Endothelial cell of umbilical vein (primary cell): ENCODE measurements around the gene FAM83F. TPM values are rescaled to one million over a fixed set of nuclear protein-coding genes. Genes with fewer than 3 reads are reported as not detected.

Experiments used
- BruUV-seq: library from RNA; stranded (reverse); fragments of 400-500 nt; replicated peaks from 2 replicates; lab custom pipeline; 2021; lab: Mats Ljungman, UMichigan
- CTCF ChIA-PET: fragments of 300-600, 350-600 bp; sonication (Branson Sonifier 250); formaldehyde crosslinking; loops from one replicate; lab custom pipeline; 2021; ENCODE audit warnings: antibody characterized with exemption, inconsistent platforms; lab: Charles Lee
- POLR2A ChIA-PET: fragments of 300-600, 350-600 bp; sonication (Branson Sonifier 250); formaldehyde crosslinking; loops from one replicate; lab custom pipeline; 2021; ENCODE audit warnings: antibody characterized with exemption, inconsistent platforms; lab: Charles Lee
- DNase-seq: peaks from one replicate; pipeline ENCODE4 v3.0.0-alpha.2; 2011; ENCODE audit warnings: low read depth, low spot score
- FAIRE-seq: peaks from 2 replicates; lab custom pipeline; 2011; peaks lifted over from hg19 to GRCh38; lab: Jason Lieb, UNC
- H2AFZ ChIP-seq: 2 replicates; pipeline ENCODE4 v1.6.0; 2012; ENCODE audit warnings: low read depth, low read length, control low read depth, inconsistent platforms
- H3K27ac ChIP-seq: 2 replicates; pipeline ENCODE4 v1.5.1; 2011; ENCODE audit warnings: low read depth, mild to moderate bottlenecking, control low read depth, low read length, moderate library complexity; ENCODE audit not compliant: insufficient read depth
- H3K27me3 ChIP-seq, 2 experiments: 2 replicates each; pipeline versions ENCODE4 v1.6.0 to v1.6.1; 2011; ENCODE audit warnings: low read length in 2 of 2, mixed read lengths in 1 of 2; ENCODE audit not compliant: control insufficient read depth in 2 of 2, insufficient read depth in 2 of 2
- H3K36me3 ChIP-seq, 2 experiments: 2 replicates in 1 of 2; 3 replicates in 1 of 2; pipeline ENCODE4 v1.5.1; 2011; ENCODE audit warnings: low read length in 2 of 2, mild to moderate bottlenecking in 1 of 2, moderate library complexity in 1 of 2; ENCODE audit not compliant: control insufficient read depth in 2 of 2, insufficient read depth in 2 of 2; ENCODE audit errors: extremely low read depth in 1 of 2
- H3K4me1 ChIP-seq: 3 replicates; pipeline ENCODE4 v1.5.1; 2011; ENCODE audit warnings: mild to moderate bottlenecking, low read length; ENCODE audit not compliant: control insufficient read depth, insufficient read depth; ENCODE audit errors: extremely low read depth
- H3K4me2 ChIP-seq: 2 replicates; pipeline ENCODE4 v1.6.1; 2011; ENCODE audit warnings: low read length, control low read depth, mixed read lengths; ENCODE audit not compliant: insufficient read depth
- H3K4me3 ChIP-seq, 3 experiments: fragments of 200-600 bp in 1 of 3; sonication (generic), shearing (Covaris generic) in 1 of 3; replicated peaks in 1 of 3; 2 replicates each; pipeline ENCODE4 v1.5.1; 2011 to 2016; ENCODE audit warnings: control low read depth in 3 of 3, low read length in 3 of 3, mild to moderate bottlenecking in 2 of 3, inconsistent platforms in 1 of 3, low read depth in 1 of 3, moderate library complexity in 1 of 3; ENCODE audit not compliant: insufficient read depth in 1 of 3
- H3K79me2 ChIP-seq: 2 replicates; pipeline ENCODE4 v1.6.0; 2012; ENCODE audit warnings: low read length, inconsistent platforms; ENCODE audit not compliant: control insufficient read depth, insufficient read depth
- H3K9ac ChIP-seq: replicated peaks from 2 replicates; pipeline ENCODE3; 2011; ENCODE audit warnings: low read length, control low read depth; ENCODE audit not compliant: insufficient read depth; ENCODE audit errors: extremely low read depth
- H3K9me1 ChIP-seq: replicated peaks from 3 replicates; pipeline ENCODE4 v1.6.0; 2011; ENCODE audit warnings: mild to moderate bottlenecking, low read length; ENCODE audit not compliant: control insufficient read depth, insufficient read depth; ENCODE audit errors: extremely low read depth
- H3K9me3 ChIP-seq: replicated peaks from 2 replicates; pipeline ENCODE4 v1.5.1; 2012; ENCODE audit warnings: low read length, inconsistent platforms; ENCODE audit not compliant: control insufficient read depth, insufficient read depth
- H4K20me1 ChIP-seq: replicated peaks from 2 replicates; pipeline ENCODE3; 2011; ENCODE audit warnings: mild to moderate bottlenecking, low read length; ENCODE audit not compliant: control insufficient read depth, insufficient read depth; ENCODE audit errors: extremely low read depth
- EZH2 ChIP-seq: IDR thresholded peaks from 2 replicates; pipeline ENCODE4 v1.6.1; 2012; ENCODE audit warnings: borderline replicate concordance, low read depth, mild to moderate bottlenecking, moderate library complexity, low read length, inconsistent platforms; ENCODE audit not compliant: severe bottlenecking
- FOS ChIP-seq: IDR thresholded peaks from 2 replicates; pipeline ENCODE4 v1.6.1; 2011; ENCODE audit warnings: mild to moderate bottlenecking, low read length, moderate library complexity, borderline replicate concordance; ENCODE audit not compliant: insufficient read depth
- GATA2 ChIP-seq: IDR thresholded peaks from 2 replicates; pipeline ENCODE4 v1.7.0; 2011; ENCODE audit warnings: low read depth, mild to moderate bottlenecking, moderate library complexity, mixed read lengths, low read length; ENCODE audit not compliant: insufficient read length, insufficient read depth
- JUN ChIP-seq: IDR thresholded peaks from 2 replicates; pipeline ENCODE4 v1.6.1; 2011; ENCODE audit warnings: borderline replicate concordance, low read depth; ENCODE audit not compliant: insufficient read length, insufficient read depth
- MAX ChIP-seq: IDR thresholded peaks from 2 replicates; pipeline ENCODE4 v1.6.1; 2011; ENCODE audit not compliant: insufficient read depth, insufficient read length
- MYC ChIP-seq: IDR thresholded peaks from one replicate; pipeline ENCODE4 v1.6.1; 2011; ENCODE audit warnings: mild to moderate bottlenecking, low read depth, low read length
- POLR2A ChIP-seq: IDR thresholded peaks from 2 replicates; pipeline ENCODE4 v1.6.1; 2012; ENCODE audit warnings: low read depth, mild to moderate bottlenecking, control low read depth, low read length
- POLR2AphosphoS5 ChIP-seq: IDR thresholded peaks from 2 replicates; pipeline ENCODE4 v1.6.1; 2012; ENCODE audit warnings: low read depth, mild to moderate bottlenecking, control low read depth, low read length, moderate library complexity; ENCODE audit not compliant: insufficient read depth
- dilution Hi-C: fragments of 300-500 bp; cut with MboI; formaldehyde crosslinking; loops from one replicate; pipeline ENCODE4 v1.15.0; 2019; ENCODE audit warnings: low sequenced_read_pairs; ENCODE audit not compliant: extremely low pct_ligation_motif_present
- intact Hi-C: fragments of 100-400 bp; cut with micrococcal nuclease; formaldehyde crosslinking; loops from one replicate; pipeline ENCODE4 v1.10.0; 2022
- polyA plus RNA-seq, 4 experiments: library from polyadenylated mRNA; depleted of rRNA in 3 of 4; stranded (reverse) in 3 of 4; unstranded in 1 of 4; fragments of >200 nt; gene quantifications; 2 replicates each; pipeline versions ENCODE4 v1.2.1 to v1.2.3, GENCODE V29; 2011 to 2012; ENCODE audit warnings: missing spikeins in 1 of 4
- total RNA-seq: library from RNA; stranded (reverse); gene quantifications from 2 replicates; pipeline ENCODE4 v1.2.3, GENCODE V29; 2021
- TF ChIP-seq, protein P1 (sequence below), 2 donors: IDR thresholded peaks; 1 replicate in 1 of 2; 2 replicates in 1 of 2; pipeline ENCODE4 v1.5.1; 2011; ENCODE audit warnings: low read length in 2 of 2, mild to moderate bottlenecking in 2 of 2, moderate library complexity in 2 of 2, control low read depth in 1 of 2, inconsistent platforms in 1 of 2, low read depth in 1 of 2; ENCODE audit not compliant: insufficient read depth in 1 of 2; ENCODE audit errors: extremely low read depth in 1 of 2

FAM83F gene
- total and polyA plus RNA-seq, 2 donors (not counting 3 experiments of a cell fraction or from before 2014, with no cell fraction given) = not detected

DNA sequence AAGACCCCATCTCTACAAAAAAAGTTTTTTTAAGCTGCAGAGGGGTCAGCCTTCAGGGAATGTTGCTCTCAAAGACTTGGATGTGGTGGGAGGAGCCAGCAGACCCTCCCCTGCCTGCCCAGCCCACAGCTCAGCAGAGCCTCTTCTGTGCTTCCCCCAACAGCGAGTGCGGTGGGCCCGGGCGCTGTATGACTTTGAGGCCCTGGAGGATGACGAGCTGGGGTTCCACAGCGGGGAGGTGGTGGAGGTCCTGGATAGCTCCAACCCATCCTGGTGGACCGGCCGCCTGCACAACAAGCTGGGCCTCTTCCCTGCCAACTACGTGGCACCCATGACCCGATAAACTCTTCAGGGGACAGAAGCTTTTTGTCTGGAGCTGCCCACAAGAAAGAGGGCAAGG, 24.0 kb upstream of the FAM83F start:
- CTCF ChIA-PET = interaction anchor here (1.3 kb wide), 1 partner anchor 54 kb away, joined by 5 read pairs; no protein-coding TSS in a partner anchor

More for the DNA sequence above, 24.0 kb upstream of the FAM83F start:
- Histone ChIP-seq H3K27ac (no peak overlapping the region), H3K9ac (no peak overlapping the region), H3K79me2 (no peaks in the 10 kb centered on the region), H3K4me3 (no peak overlapping the region), H3K27me3 (peaks cover 5 to 22% of the 10 kb centered on the region in 2 experiments), H3K36me3 (no peaks in the 10 kb centered on the region), H3K9me3 (no peaks in the 10 kb centered on the region), H3K4me2 (no peak overlapping the region), H4K20me1 (no peaks in the 10 kb centered on the region), H3K9me1 (no peaks in the 10 kb centered on the region), H2AFZ (no peak overlapping the region), H3K4me1 (no peaks in the 10 kb centered on the region)
- TF ChIP-seq MAX = no peak
- TF ChIP-seq POLR2A = no peak
- no peak for TF ChIP-seq EZH2
- TF ChIP-seq, protein P1, sequence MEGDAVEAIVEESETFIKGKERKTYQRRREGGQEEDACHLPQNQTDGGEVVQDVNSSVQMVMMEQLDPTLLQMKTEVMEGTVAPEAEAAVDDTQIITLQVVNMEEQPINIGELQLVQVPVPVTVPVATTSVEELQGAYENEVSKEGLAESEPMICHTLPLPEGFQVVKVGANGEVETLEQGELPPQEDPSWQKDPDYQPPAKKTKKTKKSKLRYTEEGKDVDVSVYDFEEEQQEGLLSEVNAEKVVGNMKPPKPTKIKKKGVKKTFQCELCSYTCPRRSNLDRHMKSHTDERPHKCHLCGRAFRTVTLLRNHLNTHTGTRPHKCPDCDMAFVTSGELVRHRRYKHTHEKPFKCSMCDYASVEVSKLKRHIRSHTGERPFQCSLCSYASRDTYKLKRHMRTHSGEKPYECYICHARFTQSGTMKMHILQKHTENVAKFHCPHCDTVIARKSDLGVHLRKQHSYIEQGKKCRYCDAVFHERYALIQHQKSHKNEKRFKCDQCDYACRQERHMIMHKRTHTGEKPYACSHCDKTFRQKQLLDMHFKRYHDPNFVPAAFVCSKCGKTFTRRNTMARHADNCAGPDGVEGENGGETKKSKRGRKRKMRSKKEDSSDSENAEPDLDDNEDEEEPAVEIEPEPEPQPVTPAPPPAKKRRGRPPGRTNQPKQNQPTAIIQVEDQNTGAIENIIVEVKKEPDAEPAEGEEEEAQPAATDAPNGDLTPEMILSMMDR (IDR thresholded peaks at IDR 0.05; ENCODE audit: extremely low read depth in 1 of 2, insufficient read depth in 1 of 2, low read depth in 1 of 2, low read length in 2 of 2) = no peak
- TF ChIP-seq JUN = no peak
- no peak for TF ChIP-seq GATA2
- TF ChIP-seq MYC = no peak
- TF ChIP-seq POLR2AphosphoS5 = no peak
- no peak for TF ChIP-seq FOS
- POLR2A ChIA-PET = no interaction called here
- FAIRE-seq = no peak
- dilution Hi-C loops = no loop called here
- intact Hi-C loops = no loop called here
- DNase-seq = no peak
- BruUV-seq = no TSS peak
